LNCAP (cell line): Measurements from ENCODE around the gene OAF.

Experiments
- CTCF ChIP-seq: fragments of 450-650 bp; IDR thresholded peaks from 2 replicates; pipeline ENCODE4 v1.5.1; 2017; ENCODE audit warnings: mild to moderate bottlenecking

Gene OAF

DNA sequence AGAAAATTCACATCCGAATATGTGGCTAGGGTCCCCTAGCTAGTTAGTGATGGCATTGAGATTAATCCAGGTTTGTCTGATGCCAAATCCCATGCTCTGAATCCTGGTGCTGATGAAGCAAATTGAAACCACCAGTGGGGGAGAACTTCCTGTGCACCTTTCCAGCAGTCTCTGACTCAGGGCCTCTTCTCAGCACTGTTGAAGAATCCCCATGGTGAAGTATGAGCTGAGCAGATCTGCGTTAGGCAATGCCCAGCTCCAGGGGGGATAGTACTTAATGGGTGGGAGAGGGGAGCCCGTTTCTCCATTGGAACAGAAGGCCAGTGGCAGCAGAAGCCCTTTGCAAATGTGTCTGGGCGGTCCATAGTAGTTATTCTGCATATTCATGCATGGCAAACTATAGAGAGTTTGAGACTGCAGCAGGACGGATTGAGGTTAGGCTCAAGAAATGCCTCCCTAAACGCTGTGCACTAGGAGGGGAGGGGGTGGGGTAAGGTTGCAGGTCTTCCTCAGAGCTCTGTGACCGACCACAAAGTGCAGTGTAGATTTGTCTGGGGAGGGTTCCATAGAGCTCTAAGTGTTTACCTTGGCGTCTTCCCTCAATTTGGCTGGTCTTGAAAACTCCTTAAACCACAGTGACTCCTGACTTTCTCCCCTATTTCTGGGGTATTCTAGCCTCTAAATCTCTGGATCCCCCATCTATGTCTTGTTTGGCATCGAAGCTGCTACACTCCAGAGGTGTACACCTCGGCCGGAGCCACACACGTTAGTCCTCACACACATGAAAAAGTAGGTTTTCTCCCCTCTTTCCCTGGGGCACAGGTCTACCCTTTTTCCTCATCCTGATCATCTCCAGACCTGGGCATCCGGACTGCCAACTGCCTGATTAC, 33.9 kb downstream of the OAF start:
- TF ChIP-seq CTCF, result no peak

- TF ChIP-seq CTCF, result no peak
These were observed 34.6 kb downstream of the OAF start for GRCh38 chr11:120245434-120245833.

DNA sequence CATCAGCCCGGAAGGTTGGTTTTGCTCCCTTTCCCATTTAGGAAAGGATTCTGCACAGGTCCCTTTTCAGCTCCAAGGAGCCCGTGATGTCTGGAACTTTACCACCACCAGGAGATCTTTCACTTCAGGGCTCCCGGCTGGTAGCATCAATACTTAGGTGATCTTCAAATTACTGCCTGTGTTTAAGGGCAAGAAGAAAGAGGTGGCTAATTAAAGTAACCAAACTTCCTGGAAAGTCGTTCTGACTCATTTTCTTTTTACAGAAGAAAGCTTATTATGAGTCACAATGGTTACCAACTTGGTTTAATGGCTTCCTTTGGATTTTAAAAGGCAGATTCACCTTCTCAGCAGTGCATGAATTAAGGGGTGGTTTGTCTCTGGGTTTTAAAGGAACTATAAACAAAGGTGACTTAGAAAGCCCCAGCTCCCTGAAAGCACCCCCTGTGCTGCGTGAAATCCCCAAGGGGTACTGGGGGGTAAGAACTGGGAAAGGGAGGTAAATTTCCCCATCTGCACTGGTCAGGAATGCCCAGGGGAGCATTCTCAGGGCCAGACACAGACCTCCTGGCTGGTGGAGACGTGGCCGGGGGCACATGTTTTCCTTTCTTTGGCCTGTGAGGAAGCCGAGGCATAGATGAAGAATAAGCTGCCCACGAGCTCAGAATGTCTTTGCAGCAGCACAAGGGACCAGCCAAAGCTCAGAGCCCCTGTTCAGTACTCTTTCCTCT, 37.9 kb downstream of the OAF start:
- no peak for TF ChIP-seq CTCF

DNA sequence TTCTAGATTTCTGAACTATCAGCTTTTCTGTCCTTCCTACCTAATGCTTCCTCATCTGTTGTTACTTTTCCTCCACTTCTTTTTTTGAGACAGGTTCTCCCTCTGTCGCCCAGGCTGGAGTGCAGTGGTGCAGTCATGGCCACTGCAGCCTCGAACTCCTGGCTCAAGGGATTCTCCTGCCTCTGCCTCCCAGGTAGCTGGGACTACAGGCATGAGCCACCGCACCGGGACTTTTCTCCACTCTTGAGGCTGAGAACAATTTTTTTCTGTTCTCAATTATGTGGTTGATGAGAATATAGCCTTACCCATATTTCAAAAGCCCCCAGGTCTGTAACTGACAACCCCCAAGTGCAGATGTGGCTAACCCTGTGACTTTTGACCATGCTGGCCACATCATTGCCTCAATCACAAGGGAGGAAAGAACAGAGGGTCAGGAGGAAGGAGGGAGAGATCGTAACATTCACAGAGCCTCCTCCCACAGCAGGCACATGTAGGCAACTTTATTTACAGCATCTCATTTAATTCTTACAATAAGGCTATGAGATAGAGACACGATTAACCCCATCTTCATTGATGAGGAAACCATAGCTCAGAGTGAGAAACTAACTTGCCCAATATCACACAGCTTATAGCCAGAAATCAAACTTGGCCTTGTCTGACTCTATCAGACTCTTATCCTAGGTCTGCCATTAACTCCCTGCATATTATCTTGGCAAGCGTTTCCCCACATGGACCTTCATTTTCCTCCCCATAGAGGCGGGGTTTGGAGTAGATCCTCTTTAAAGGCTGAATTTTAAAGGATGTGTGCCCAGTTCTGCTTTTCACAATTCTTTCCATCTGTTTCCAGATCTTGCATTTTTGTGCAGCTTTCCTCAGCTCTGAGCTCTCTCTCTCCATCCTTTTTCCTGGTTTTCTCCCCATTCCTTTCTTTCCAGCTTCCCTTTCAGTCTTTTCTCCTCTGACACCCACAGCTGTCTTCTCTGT, 38.7 kb downstream of the OAF start:
- TF ChIP-seq CTCF, result no peak

- TF ChIP-seq CTCF, result no peak
These were observed 44.1 kb downstream of the OAF start for GRCh38 chr11:120254788-120255518.

- no peak for TF ChIP-seq CTCF
These were observed 44.7 kb downstream of the OAF start for GRCh38 chr11:120255519-120255866.

GRCh38 chr11:120256178-120256577, 45.3 kb downstream of the OAF start:
- no peak for TF ChIP-seq CTCF
